Suprapubic skin (tissue), 4 donors: ENCODE data around the gene SMIM33.
"Not testable (repeated sequence)": the region's sequence is repeated elsewhere in the genome, so short reads cannot be mapped to it uniquely, and the experiment has no call there.

Source experiments
- CTCF ChIP-seq, 2 donors: fragments of 200-600 bp in 1 of 2; fragments of 450-650 bp in 1 of 2; sonication (generic) in 1 of 2; IDR thresholded peaks; one replicate each; pipeline ENCODE4 v1.5.1; 2016 to 2019; ENCODE audit warnings: antibody characterized with exemption in 2 of 2, mild to moderate bottlenecking in 1 of 2, moderate library complexity in 1 of 2
- EP300 ChIP-seq: sonication (generic); formaldehyde crosslinking; IDR thresholded peaks from one replicate; pipeline ENCODE4 v1.6.1; 2017; ENCODE audit warnings: antibody characterized with exemption
- POLR2AphosphoS5 ChIP-seq, 3 donors: sonication (generic); formaldehyde crosslinking; IDR thresholded peaks; one replicate each; pipeline ENCODE4 v1.6.1; 2017; ENCODE audit warnings: antibody characterized with exemption in 3 of 3

DNA sequence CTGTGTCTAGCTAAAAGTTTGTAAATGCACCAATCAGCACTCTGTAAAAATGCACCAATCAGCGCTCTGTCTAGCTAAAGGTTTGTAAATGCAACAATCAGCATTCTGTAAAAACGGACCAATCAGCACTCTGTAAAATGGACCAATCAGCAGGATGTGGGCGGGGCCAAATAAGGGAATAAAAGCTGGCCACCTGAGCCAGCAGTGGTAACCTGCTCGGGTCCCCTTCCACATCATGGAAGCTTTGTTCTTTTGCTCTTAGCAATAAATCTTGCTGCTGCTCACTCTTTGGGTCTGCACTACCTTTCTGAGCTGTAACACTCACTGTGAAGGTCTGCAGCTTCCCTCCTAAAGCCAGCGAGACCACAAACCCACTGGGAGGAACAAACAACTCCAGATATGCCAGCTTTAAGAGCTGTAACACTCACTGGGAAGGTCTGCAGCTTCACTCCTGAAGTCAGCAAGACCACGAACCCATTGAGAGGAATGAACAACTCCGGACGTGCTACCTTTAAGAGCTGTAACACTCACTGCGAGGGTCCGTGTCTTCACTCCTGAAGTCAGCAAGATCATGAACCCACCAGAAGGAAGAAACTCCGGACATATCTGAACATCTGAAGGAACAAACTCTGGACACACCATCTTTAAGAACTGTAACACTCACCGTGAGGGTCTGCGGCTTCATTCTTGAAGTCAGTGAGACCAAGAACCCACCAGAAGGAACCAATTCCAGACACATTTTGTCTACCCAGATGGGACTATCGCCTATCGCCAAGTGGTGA is 32.4 kb downstream of the SMIM33 start:
- not testable (repeated sequence) for TF ChIP-seq CTCF (IDR thresholded peaks at IDR 0.05); EP300; POLR2AphosphoS5 (IDR thresholded peaks at IDR 0.05)
